Liver (tissue), 9 donors: ENCODE results near the gene ALDH2. TPM values are rescaled to one million over a fixed set of nuclear protein-coding genes. Genes with fewer than 3 reads are reported as not detected.

Experiments used
- DNase-seq: peaks from one replicate; pipeline ENCODE4 v3.0.0-alpha.2; 2017; ENCODE audit warnings: low spot score
- H3K27ac ChIP-seq, 2 donors: one replicate each; pipeline ENCODE4 v1.7.0; 2013; ENCODE audit warnings: inconsistent platforms in 2 of 2, low read length in 2 of 2, control low read depth in 1 of 2, low read depth in 1 of 2, mild to moderate bottlenecking in 1 of 2
- H3K27me3 ChIP-seq, 4 donors: one replicate each; pipeline versions ENCODE4 v1.6.1 to v1.7.0; 2013; ENCODE audit warnings: low read length in 3 of 4, inconsistent platforms in 1 of 4, mild to moderate bottlenecking in 1 of 4, moderate library complexity in 1 of 4; ENCODE audit not compliant: control insufficient read depth in 4 of 4, insufficient read depth in 4 of 4
- H3K36me3 ChIP-seq, 4 donors: one replicate each; pipeline versions ENCODE4 v1.6.1 to v1.7.0; 2013; ENCODE audit warnings: low read length in 3 of 4, mild to moderate bottlenecking in 3 of 4, low read depth in 1 of 4, moderate library complexity in 1 of 4; ENCODE audit not compliant: control insufficient read depth in 4 of 4, insufficient read depth in 3 of 4
- H3K4me1 ChIP-seq, 4 donors: one replicate each; pipeline versions ENCODE4 v1.6.1 to v1.7.0; 2013; ENCODE audit warnings: low read length in 3 of 4, mild to moderate bottlenecking in 3 of 4, moderate library complexity in 1 of 4; ENCODE audit not compliant: control insufficient read depth in 4 of 4, insufficient read depth in 4 of 4
- H3K4me3 ChIP-seq, 3 donors: one replicate each; pipeline versions ENCODE4 v1.6.1 to v1.7.0; 2013; ENCODE audit warnings: low read length in 3 of 3, control low read depth in 1 of 3, low read depth in 1 of 3, mild to moderate bottlenecking in 1 of 3
- H3K9ac ChIP-seq, 2 donors: one replicate each; pipeline ENCODE4 v1.7.0; 2013; ENCODE audit warnings: low read length in 2 of 2, mild to moderate bottlenecking in 2 of 2, moderate library complexity in 2 of 2, control low read depth in 1 of 2, low read depth in 1 of 2
- H3K9me3 ChIP-seq, 4 donors: one replicate each; pipeline versions ENCODE4 v1.6.1 to v1.7.0; 2013; ENCODE audit warnings: low read length in 3 of 4; ENCODE audit not compliant: control insufficient read depth in 4 of 4
- ATF3 ChIP-seq: IDR thresholded peaks from 2 replicates; pipeline ENCODE4 v1.6.1; 2016; ENCODE audit warnings: antibody characterized with exemption
- CTCF ChIP-seq: fragments of 150-350 bp; IDR thresholded peaks from 2 replicates; pipeline ENCODE4 v1.5.1; 2017; ENCODE audit warnings: improper control_type of control experiment, low read depth, low read length; ENCODE audit not compliant: missing input control
- EGR1 ChIP-seq, 2 donors: IDR thresholded peaks; 2 replicates each; pipeline ENCODE4 v1.6.1; 2016 to 2018; ENCODE audit warnings: antibody characterized with exemption in 2 of 2, low read depth in 2 of 2
- FOXA1 ChIP-seq: IDR thresholded peaks from 2 replicates; pipeline ENCODE4 v1.6.1; 2016; ENCODE audit warnings: antibody characterized with exemption
- FOXA2 ChIP-seq: IDR thresholded peaks from 2 replicates; pipeline ENCODE4 v1.6.1; 2016; ENCODE audit warnings: antibody characterized with exemption
- GABPA ChIP-seq, 2 donors: IDR thresholded peaks in 1 of 2; conservative IDR thresholded peaks in 1 of 2; 2 replicates each; pipeline ENCODE4 v1.6.1; 2016; ENCODE audit warnings: antibody characterized with exemption in 2 of 2, mild to moderate bottlenecking in 1 of 2, moderate library complexity in 1 of 2
- HNF4A ChIP-seq, 2 donors: conservative IDR thresholded peaks; 2 replicates each; pipeline ENCODE4 v1.6.1; 2016; ENCODE audit warnings: antibody characterized with exemption in 2 of 2, mild to moderate bottlenecking in 2 of 2
- HNF4G ChIP-seq: IDR thresholded peaks from 2 replicates; pipeline ENCODE4 v1.6.1; 2016; ENCODE audit warnings: antibody characterized with exemption
- JUND ChIP-seq, 2 donors: IDR thresholded peaks; 2 replicates each; pipeline ENCODE4 v1.6.1; 2016; ENCODE audit warnings: antibody characterized with exemption in 2 of 2
- NR2F2 ChIP-seq: IDR thresholded peaks from 2 replicates; pipeline ENCODE4 v1.6.1; 2016; ENCODE audit warnings: antibody characterized with exemption
- RAD21 ChIP-seq, 2 donors: IDR thresholded peaks; 2 replicates each; pipeline ENCODE4 v1.6.1; 2016; ENCODE audit warnings: antibody characterized with exemption in 2 of 2, mild to moderate bottlenecking in 2 of 2
- REST ChIP-seq: IDR thresholded peaks from 2 replicates; pipeline ENCODE4 v1.6.1; 2016; ENCODE audit warnings: antibody characterized with exemption, mild to moderate bottlenecking
- RXRA ChIP-seq, 2 donors: IDR thresholded peaks; 2 replicates each; pipeline ENCODE4 v1.6.1; 2017 to 2018; ENCODE audit warnings: antibody characterized with exemption in 2 of 2, mild to moderate bottlenecking in 1 of 2
- SP1 ChIP-seq: IDR thresholded peaks from 2 replicates; pipeline ENCODE4 v1.6.1; 2018; ENCODE audit warnings: antibody characterized with exemption, mild to moderate bottlenecking
- TAF1 ChIP-seq: conservative IDR thresholded peaks from 2 replicates; pipeline ENCODE4 v1.6.1; 2016; ENCODE audit warnings: antibody characterized with exemption, mild to moderate bottlenecking
- YY1 ChIP-seq: IDR thresholded peaks from 2 replicates; pipeline ENCODE4 v1.6.1; 2016; ENCODE audit warnings: antibody characterized with exemption, mild to moderate bottlenecking
- ZBTB33 ChIP-seq: IDR thresholded peaks from 2 replicates; pipeline ENCODE4 v1.6.1; 2016; ENCODE audit warnings: antibody characterized with exemption
- WGBS: extraction: QIAGEN DNeasy Blood & Tissue Kit; methylation state at CpG from one replicate; pipeline ENCODE4 v1.1.7; 2013; 5-methylcytosine and 5-hydroxymethylcytosine counted together
- polyA plus RNA-seq, 2 donors: library from polyadenylated mRNA; stranded (reverse) in 1 of 2; unstranded in 1 of 2; fragments of 200-250 nt in 1 of 2; fragments of >200 nt in 1 of 2; fragmentation: Nextera tagmentation in 1 of 2; extraction: Ambion mirVana in 1 of 2; gene quantifications; one replicate each; pipeline versions ENCODE4 v1.2.1 to v1.2.3, GENCODE V29; 2013 to 2015
- total RNA-seq, 2 donors: library from RNA; depleted of rRNA; stranded (reverse); fragments of >200 nt; gene quantifications; one replicate each; pipeline ENCODE4 v1.2.3, GENCODE V29; 2014
- TF ChIP-seq, protein P1 (sequence below): IDR thresholded peaks from 2 replicates; pipeline ENCODE4 v1.6.1; 2016; ENCODE audit warnings: antibody characterized with exemption
- donor health status: healthy.
- donor health status: healthy.
- donor health status: healthy.
- donor health status: healthy.
- donor health status: healthy.

ALDH2 gene
- total and polyA plus RNA-seq, 4 donors: 93.1 to 849 (median 573) TPM

DNA sequence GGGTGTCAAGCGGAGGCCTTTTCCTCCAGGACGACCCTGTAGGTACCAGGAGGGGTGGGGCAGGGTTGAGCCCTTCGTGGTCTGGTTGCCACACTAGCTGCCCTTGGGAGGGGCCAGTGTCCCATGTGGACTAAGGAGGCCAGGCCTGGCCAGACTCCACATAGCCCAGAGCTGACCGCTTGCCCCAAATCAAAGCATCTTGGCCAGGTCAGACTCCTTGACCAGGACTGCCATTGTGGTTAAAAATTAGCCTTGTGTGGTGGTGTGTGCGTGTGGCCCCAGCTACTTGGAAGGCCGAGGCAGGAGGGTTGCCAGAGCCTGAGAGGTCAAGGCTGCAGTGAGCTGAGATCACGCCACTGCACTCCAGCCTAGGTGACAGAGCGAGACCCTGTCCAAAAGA, 24.8 kb downstream of the ALDH2 start (continued):
- TF ChIP-seq REST: no peak
- no peak for TF ChIP-seq YY1

GRCh38 chr12:111792155-111792855, 25.6 kb downstream of the ALDH2 start:
- Histone ChIP-seq H3K9me3 (no peaks in the 10 kb centered on the region), H3K36me3 (peaks cover 13 to 51% (median 41%) of the 10 kb centered on the region in 4 donors), H3K27ac (peak overlapping the region; percentile 91 to 92), H3K4me1 (peaks cover 13 to 50% (median 37%) of the 10 kb centered on the region in 4 donors), H3K4me3 (no peak overlapping the region), H3K9ac (no peak overlapping the region), H3K27me3 (no peaks in the 10 kb centered on the region)
- peak in 1 of 2 donors; percentile 42 for TF ChIP-seq HNF4A (conservative IDR thresholded peaks at IDR 0.05)
- no peak for TF ChIP-seq CTCF
- no peak for TF ChIP-seq RAD21 (IDR thresholded peaks at IDR 0.05)
- TF ChIP-seq YY1: peak; percentile 93
- no peak for TF ChIP-seq FOXA2
- TF ChIP-seq, protein P1, sequence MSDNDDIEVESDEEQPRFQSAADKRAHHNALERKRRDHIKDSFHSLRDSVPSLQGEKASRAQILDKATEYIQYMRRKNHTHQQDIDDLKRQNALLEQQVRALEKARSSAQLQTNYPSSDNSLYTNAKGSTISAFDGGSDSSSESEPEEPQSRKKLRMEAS: no peak
- TF ChIP-seq JUND (IDR thresholded peaks at IDR 0.05): peak; percentile 90 to 94
- TF ChIP-seq HNF4G: no peak
- TF ChIP-seq RXRA (IDR thresholded peaks at IDR 0.05): peak; percentile 67 to 85
- no peak for TF ChIP-seq EGR1 (IDR thresholded peaks at IDR 0.05; ENCODE audit: low read depth in 2 of 2)
- no peak for TF ChIP-seq GABPA (IDR thresholded peaks at IDR 0.05 in 1 of 2, conservative IDR thresholded peaks at IDR 0.05 in 1 of 2)
- TF ChIP-seq ZBTB33: no peak
- TF ChIP-seq REST: no peak
- TF ChIP-seq FOXA1: no peak
- TF ChIP-seq NR2F2: no peak
- peak; percentile 87 for TF ChIP-seq ATF3
- TF ChIP-seq TAF1: no peak
- peak; percentile 30 for TF ChIP-seq SP1
- WGBS: 65% methylated on average over 27 of the region's 27 CpGs
- DNase-seq: peak; percentile 45
